Measurements from ENCODE around the gene POLR2J2.
A peak's percentile ranks its signal among the peaks of the same experiment; 100 is the strongest.
"Not testable (repeated sequence)": the region's sequence is repeated elsewhere in the genome, so short reads cannot be mapped to it uniquely, and the experiment has no call there.

Gene POLR2J2

GRCh38 chr7:102667523-102667922 is 3.9 kb downstream of the POLR2J2 start:
- DNase-seq, result not testable (repeated sequence)

- DNase-seq, result not testable (repeated sequence)
Observed at GRCh38 chr7:102666850-102667249, 4.6 kb downstream of the POLR2J2 start.

DNA sequence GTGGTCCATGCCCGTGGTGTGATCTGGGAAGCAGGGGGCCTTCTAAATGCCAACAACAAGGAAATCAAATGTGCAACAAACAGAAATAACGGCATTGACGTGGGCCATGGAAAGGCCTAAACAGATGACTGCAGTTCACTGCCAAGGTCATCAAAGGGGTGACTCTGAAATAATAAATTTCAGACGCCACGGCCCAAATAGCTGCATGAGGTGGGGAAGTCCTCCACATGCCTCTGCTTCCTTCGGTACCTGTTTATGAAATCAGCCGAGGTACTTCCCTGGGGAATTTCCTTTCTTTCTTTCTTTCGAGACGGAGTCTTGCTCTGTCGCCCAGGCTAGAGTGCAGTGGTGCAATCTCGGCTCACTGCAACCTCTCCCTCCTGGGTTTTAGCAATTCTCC is 6.7 kb downstream of the POLR2J2 start:
- not testable (repeated sequence) for DNase-seq

GRCh38 chr7:102649924-102650323 is 21.5 kb downstream of the POLR2J2 start, which contains the start of gene SPDYE2B:
Gene SPDYE2B (plus strand): TSS chr7:102650319. CDS start chr7:102652349, 2,030 bp downstream.
- DNase-seq, result not testable (repeated sequence)

GRCh38 chr7:102647813-102648212 is 23.6 kb downstream of the POLR2J2 start:
- DNase-seq, result not testable (repeated sequence)

- not testable (repeated sequence) for DNase-seq
Observed at GRCh38 chr7:102643404-102643803, 28.1 kb downstream of the POLR2J2 start.

GRCh38 chr7:102642691-102643090 is 28.8 kb downstream of the POLR2J2 start, which contains the start of gene UPK3BL1:
Gene UPK3BL1 (minus strand): TSS chr7:102642791. CDS start chr7:102642741, 50 bp downstream.
- DNase-seq, result not testable (repeated sequence)

DNA sequence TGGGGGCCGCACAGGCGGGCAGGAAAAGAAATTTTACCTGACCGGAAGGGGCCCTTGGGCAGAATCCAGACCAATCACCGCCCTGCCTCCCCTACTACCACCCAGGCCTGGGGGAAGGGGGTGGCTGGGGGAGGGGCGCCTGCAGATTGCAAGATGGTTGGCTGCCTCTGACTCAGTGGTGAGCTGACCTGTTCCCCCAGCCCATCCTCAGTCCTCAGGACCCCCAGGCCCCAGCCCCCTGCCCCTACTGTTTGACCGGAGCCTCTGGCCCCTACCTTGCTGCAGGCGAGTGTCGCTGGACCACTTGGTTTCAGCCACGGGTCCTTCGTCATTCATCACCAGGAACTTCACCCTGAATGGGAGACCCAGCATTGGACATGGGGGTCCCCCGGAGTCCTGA is 32.6 kb downstream of the POLR2J2 start:
- peak in 1 of 2 experiments; percentile 4 for DNase-seq

GRCh38 chr7:102636956-102637355 is 34.5 kb downstream of the POLR2J2 start:
- DNase-seq, result not testable (repeated sequence)

DNA sequence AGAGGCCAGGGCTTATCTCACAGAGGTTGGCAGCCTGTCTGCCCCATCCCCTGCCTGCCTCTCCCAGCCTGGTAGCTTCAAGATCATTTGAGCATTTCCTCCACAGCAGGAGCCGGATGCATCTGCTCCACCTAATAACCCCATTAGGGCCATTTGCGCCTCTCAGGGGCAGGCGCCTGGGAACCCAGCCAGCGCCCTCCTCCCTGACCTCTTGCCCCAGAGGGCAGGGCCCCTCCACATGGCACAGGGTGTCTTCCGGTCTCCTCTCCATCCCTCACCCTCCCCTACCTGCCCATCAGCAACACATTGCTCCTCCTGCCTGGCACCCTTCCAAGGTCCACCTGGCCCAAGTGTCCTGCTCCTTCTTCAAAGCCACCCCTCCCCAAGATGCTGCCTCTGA is 36.1 kb downstream of the POLR2J2 start:
- DNase-seq, result not testable (repeated sequence)

- not testable (repeated sequence) for DNase-seq
Observed at GRCh38 chr7:102634299-102634698, 37.2 kb downstream of the POLR2J2 start.

GRCh38 chr7:102630622-102631021 is 40.8 kb downstream of the POLR2J2 start:
- DNase-seq, result not testable (repeated sequence)

GRCh38 chr7:102627271-102627904 is 44.1 kb downstream of the POLR2J2 start:
- not testable (repeated sequence) for DNase-seq

- not testable (repeated sequence) for DNase-seq
Observed at GRCh38 chr7:102618122-102618521, 53.3 kb downstream of the POLR2J2 start.

GRCh38 chr7:102616507-102617125 is 54.8 kb downstream of the POLR2J2 start, which contains the start of gene RASA4:
Gene RASA4 (minus strand): TSS chr7:102616756. CDS start chr7:102616689, 67 bp downstream.
- peak; percentile 26 to 38 for DNase-seq
